PC-9 (cell line): Measurements from ENCODE around the gene PCBP2. TPM values are rescaled to one million over a fixed set of nuclear protein-coding genes. Genes with fewer than 3 reads are reported as not detected.

Experiments used
- BruUV-seq: library from RNA; stranded (reverse); fragments of 400-500 nt; replicated peaks from 2 replicates; lab custom pipeline; 2021; lab: Mats Ljungman, UMichigan
- CTCF ChIA-PET: fragments of 300-600 bp; sonication (Branson Sonifier 250); formaldehyde crosslinking; loops from one replicate; lab custom pipeline; 2022; ENCODE audit warnings: antibody characterized with exemption; lab: Charles Lee
- POLR2A ChIA-PET: fragments of 300-600 bp; sonication (Branson Sonifier 250); formaldehyde crosslinking; loops from one replicate; lab custom pipeline; 2022; ENCODE audit warnings: antibody characterized with exemption; ENCODE audit not compliant: unreplicated experiment; lab: Charles Lee
- DNase-seq, 2 experiments: peaks; one replicate each; pipeline versions ENCODE4 v3.0.0 to v3.0.0-alpha.2; 2015 to 2022; ENCODE audit warnings: mixed read lengths in 1 of 2
- H2AFZ ChIP-seq: fragments of 200-600 bp; sonication (generic); 2 replicates; pipeline ENCODE4 v1.8.1; 2017; ENCODE audit warnings: antibody characterized with exemption
- H3F3A ChIP-seq: fragments of 200-600 bp; sonication (generic); 2 replicates; pipeline ENCODE4 v1.8.1; 2017; ENCODE audit warnings: antibody characterized with exemption, mild to moderate bottlenecking, low read depth; ENCODE audit not compliant: insufficient read depth
- H3K27ac ChIP-seq: fragments of 200-600 bp; sonication (generic); 2 replicates; pipeline ENCODE4 v1.6.1; 2016; ENCODE audit warnings: mixed run types
- H3K27me3 ChIP-seq: fragments of 200-600 bp; sonication (generic); 2 replicates; pipeline ENCODE4 v1.6.1; 2016; ENCODE audit warnings: low read depth, mixed run types; ENCODE audit not compliant: insufficient read depth
- H3K36me3 ChIP-seq: fragments of 200-600 bp; sonication (generic); 2 replicates; pipeline ENCODE4 v1.6.1; 2016; ENCODE audit warnings: low read depth, mixed run types
- H3K4me1 ChIP-seq: fragments of 200-600 bp; sonication (generic); replicated peaks from 2 replicates; pipeline ENCODE4 v1.6.1; 2016; ENCODE audit warnings: mixed run types; ENCODE audit not compliant: insufficient read depth
- H3K4me2 ChIP-seq: fragments of 200-600 bp; sonication (generic); 2 replicates; pipeline ENCODE4 v1.6.1; 2017; ENCODE audit warnings: mixed run types
- H3K4me3 ChIP-seq: fragments of 200-600 bp; sonication (generic); 2 replicates; pipeline ENCODE4 v1.6.1; 2016; ENCODE audit warnings: mixed run types
- H3K79me2 ChIP-seq: fragments of 200-600 bp; sonication (generic); 2 replicates; pipeline ENCODE4 v1.6.1; 2017; ENCODE audit warnings: low read depth, mixed run types
- H3K9me2 ChIP-seq: fragments of 200-600 bp; sonication (generic); 2 replicates; pipeline ENCODE4 v1.8.1; 2017; ENCODE audit warnings: mild to moderate bottlenecking; ENCODE audit not compliant: insufficient read depth
- H3K9me3 ChIP-seq: fragments of 200-600 bp; sonication (generic); 2 replicates; pipeline ENCODE4 v1.8.1; 2016; ENCODE audit warnings: low read depth; ENCODE audit not compliant: insufficient read depth
- H4K20me1 ChIP-seq: fragments of 200-600 bp; sonication (generic); 2 replicates; pipeline ENCODE4 v1.8.1; 2017; ENCODE audit not compliant: insufficient read depth
- EZH2 ChIP-seq: fragments of 200-600 bp; sonication (generic); IDR thresholded peaks from 2 replicates; pipeline ENCODE4 v1.8.0; 2017; ENCODE audit warnings: antibody characterized with exemption, low read depth
- intact Hi-C: fragments of 100-400 bp; cut with micrococcal nuclease; formaldehyde crosslinking; loops from one replicate; pipeline ENCODE4 v1.10.0; 2022; ENCODE audit not compliant: unreplicated experiment
- total RNA-seq: library from RNA; stranded (reverse); gene quantifications from 2 replicates; pipeline ENCODE4 v1.2.3, GENCODE V29; 2021
- TF ChIP-seq, protein P1 (sequence below): fragments of 200-600 bp; sonication (generic); conservative IDR thresholded peaks from 2 replicates; pipeline ENCODE4 v1.6.1; 2017; ENCODE audit warnings: mixed run types, antibody characterized with exemption, mild to moderate bottlenecking, moderate library complexity

PCBP2 gene
- total RNA-seq, 1 experiment from 2014 or later, result 833 TPM

DNA sequence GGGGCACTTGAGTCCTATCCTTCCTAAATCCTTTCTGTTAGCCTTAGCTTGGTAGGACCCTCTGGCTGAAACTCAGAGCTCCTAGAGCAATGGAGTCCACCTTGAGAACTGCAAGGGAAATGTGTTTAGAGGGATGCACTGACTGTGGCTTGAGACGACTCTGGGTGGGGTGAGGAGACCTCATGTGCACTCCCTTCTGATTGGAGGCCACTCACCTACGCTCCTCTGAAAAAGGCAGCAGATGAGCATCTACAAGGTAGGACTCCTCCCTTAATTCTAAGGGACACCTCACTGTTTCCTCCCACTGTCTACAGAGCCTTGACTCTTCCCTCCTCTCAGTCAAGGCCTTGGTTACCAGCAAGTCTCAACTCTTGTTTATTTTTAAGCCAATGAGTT is 46.3 kb downstream of the PCBP2 start:
- Histone ChIP-seq H3K9me3 (no peaks in the 10 kb centered on the region), H4K20me1 (no peaks in the 10 kb centered on the region), H3F3A (peaks cover 31% of the 10 kb centered on the region), H3K27me3 (no peaks in the 10 kb centered on the region), H3K4me3 (no peak overlapping the region), H3K36me3 (no peaks in the 10 kb centered on the region), H3K4me1 (peaks cover 30% of the 10 kb centered on the region), H3K4me2 (peak overlapping the region; percentile 98; the same call in 1 of the 2 replicates), H3K27ac (no peak overlapping the region), H3K79me2 (peaks cover 18% of the 10 kb centered on the region), H3K9me2 (no peaks in the 10 kb centered on the region), H2AFZ (no peak overlapping the region)
- DNase-seq, result no peak
- intact Hi-C loops, result no loop called here
- CTCF ChIA-PET, result no interaction called here
- POLR2A ChIA-PET, result interaction anchor here (0.6 to 0.7 kb wide), 2 partner anchors 126 to 145 kb away, joined by 4 to 37 read pairs; no protein-coding TSS in a partner anchor
- no peak for TF ChIP-seq EZH2
- TF ChIP-seq, protein P1, sequence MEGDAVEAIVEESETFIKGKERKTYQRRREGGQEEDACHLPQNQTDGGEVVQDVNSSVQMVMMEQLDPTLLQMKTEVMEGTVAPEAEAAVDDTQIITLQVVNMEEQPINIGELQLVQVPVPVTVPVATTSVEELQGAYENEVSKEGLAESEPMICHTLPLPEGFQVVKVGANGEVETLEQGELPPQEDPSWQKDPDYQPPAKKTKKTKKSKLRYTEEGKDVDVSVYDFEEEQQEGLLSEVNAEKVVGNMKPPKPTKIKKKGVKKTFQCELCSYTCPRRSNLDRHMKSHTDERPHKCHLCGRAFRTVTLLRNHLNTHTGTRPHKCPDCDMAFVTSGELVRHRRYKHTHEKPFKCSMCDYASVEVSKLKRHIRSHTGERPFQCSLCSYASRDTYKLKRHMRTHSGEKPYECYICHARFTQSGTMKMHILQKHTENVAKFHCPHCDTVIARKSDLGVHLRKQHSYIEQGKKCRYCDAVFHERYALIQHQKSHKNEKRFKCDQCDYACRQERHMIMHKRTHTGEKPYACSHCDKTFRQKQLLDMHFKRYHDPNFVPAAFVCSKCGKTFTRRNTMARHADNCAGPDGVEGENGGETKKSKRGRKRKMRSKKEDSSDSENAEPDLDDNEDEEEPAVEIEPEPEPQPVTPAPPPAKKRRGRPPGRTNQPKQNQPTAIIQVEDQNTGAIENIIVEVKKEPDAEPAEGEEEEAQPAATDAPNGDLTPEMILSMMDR, result no peak
- no TSS peak for BruUV-seq

DNA sequence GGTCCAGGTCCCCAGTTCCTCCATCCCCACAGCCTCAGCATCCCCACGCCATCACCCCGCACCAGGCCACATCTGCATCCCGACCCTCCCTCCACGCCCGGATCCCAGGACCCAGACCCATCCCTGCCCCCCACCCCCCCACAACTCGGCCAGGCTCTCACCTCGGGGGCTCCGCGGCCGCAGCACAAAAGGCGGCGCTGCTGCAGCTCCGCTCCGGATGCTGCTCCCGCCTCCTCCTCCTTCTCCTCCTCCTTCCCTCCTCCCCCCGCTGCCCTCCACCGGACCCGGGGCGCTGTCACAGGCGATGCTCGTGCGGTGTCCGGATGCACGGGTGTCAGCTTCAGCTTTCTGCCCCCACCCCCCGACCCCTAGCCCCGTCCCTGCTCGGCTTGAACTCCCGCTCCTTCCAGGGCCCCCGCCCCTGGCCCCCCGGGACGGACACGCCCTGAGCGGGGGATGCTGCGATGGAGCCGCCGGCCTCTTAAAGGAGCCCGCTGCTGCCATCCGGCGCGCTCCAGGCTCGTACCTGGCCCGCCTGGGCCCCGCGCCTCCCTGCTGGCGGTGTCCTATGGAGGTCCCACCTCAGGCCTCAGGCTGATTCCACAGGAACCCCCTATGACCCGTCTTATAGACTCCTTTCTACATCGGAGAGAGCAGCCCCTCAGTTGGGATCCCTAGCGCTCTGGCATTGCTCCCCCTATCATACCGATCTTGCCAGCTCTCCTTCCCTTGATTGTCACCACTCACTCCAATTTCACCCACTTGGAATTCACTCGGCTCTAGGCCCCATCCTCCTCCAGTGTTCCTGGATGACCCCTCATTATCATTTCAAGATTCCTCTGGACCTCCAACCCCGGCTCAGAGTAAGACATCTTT is 47.6 kb downstream of the PCBP2 start, which contains the start of gene MAP3K12:
Gene MAP3K12 (minus strand): TSS at position 193 of the 876 bp plus-strand sequence. CDS start 12,067 bp downstream, outside the sequence.
- H3K9me3 ChIP-seq, result no peaks in the 10 kb centered on the region
- peaks cover 26% of the 10 kb centered on the region for H3K79me2 ChIP-seq
- H2AFZ ChIP-seq, result peak within 1 kb of the TSS; percentile 79
- peak within 1 kb of the TSS; percentile 98 for H3K4me2 ChIP-seq
- no peak for TF ChIP-seq EZH2
- TF ChIP-seq, protein P1, result 0 out of 2 replicates have a peak, but pooled peaks have one; percentile 3
- BruUV-seq, result no TSS peak
- POLR2A ChIA-PET, result interaction anchor here (0.5 to 0.7 kb wide), 4 partner anchors 147 to 1353 kb away, joined by 3 to 18 read pairs (median 10); partner anchors contain the start of genes CSAD, SPRYD3 and ZNF740
- H3K4me3 ChIP-seq, result peak within 1 kb of the TSS; percentile 77
- peak within 1 kb of the TSS; percentile 81 for H3K27ac ChIP-seq
- peaks cover 22% of the 10 kb centered on the region for H3K4me1 ChIP-seq
- H3K27me3 ChIP-seq, result no peaks in the 10 kb centered on the region
- H3K9me2 ChIP-seq, result no peaks in the 10 kb centered on the region
- H4K20me1 ChIP-seq, result no peaks in the 10 kb centered on the region
- CTCF ChIA-PET, result interaction anchor here (0.6 to 0.7 kb wide), 3 partner anchors 81 to 486 kb away, joined by 3 read pairs; partner anchors contain the start of gene HOXC10
- peaks cover 26% of the 10 kb centered on the region for H3F3A ChIP-seq
- DNase-seq, result peak in 1 of 2 experiments; percentile 45
- H3K36me3 ChIP-seq, result no peaks in the 10 kb centered on the region
- intact Hi-C loops, result loop anchor here (2.0 to 10.0 kb wide), 3 partner anchors 47 to 435 kb away; partner anchors contain the start of genes AAAS and PCBP2

DNA sequence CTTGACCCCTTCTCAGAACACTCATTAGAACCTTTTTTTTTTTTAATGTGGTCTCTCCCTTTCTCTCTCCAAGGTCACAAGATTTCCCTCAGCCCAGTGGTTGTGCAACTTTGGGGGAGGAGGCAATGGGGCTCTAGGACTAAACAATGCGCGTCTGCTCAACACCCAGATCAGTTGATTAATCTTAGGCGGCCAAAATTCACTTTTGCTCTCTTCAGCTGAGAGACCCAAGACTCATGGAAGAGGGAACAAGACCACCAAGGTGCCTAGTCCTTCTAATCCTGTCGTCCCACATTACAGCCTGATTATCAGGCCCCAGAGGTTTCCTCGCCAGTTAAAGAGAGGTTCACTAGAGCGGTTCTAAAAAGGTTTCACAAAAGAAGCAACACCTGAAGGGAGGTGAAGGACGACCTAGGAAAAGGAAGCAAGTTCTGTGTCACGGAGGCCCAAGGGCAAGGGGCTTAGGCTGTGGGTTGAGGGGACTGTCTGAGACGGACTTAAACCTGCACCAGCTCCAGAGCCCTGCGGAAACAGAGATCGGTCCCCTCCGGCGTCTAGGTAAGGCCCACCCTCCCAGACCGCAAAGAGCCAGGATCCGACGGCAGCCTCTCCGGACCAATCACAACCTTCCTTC is 48.4 kb downstream of the PCBP2 start:
- Histone ChIP-seq H3K27ac (peak overlapping the region; percentile 81), H3K4me2 (peak overlapping the region; percentile 98), H3K9me3 (no peaks in the 10 kb centered on the region), H3K36me3 (no peaks in the 10 kb centered on the region), H3K27me3 (no peaks in the 10 kb centered on the region), H2AFZ (peak overlapping the region; percentile 79), H3K4me3 (peak overlapping the region; percentile 77), H3K9me2 (no peaks in the 10 kb centered on the region), H3K4me1 (peaks cover 22% of the 10 kb centered on the region), H3F3A (peaks cover 26% of the 10 kb centered on the region), H3K79me2 (peaks cover 26% of the 10 kb centered on the region), H4K20me1 (no peaks in the 10 kb centered on the region)
- TSS peak; percentile 95 for BruUV-seq
- ChIA-PET CTCF (interaction anchor here (0.7 to 1.6 kb wide), 6 partner anchors 49 to 494 kb away, joined by 3 to 14 read pairs (median 4); partner anchors contain the start of genes AAAS, EIF4B and ITGB7), POLR2A (interaction anchor here (0.5 to 1.5 kb wide), 14 partner anchors 14 to 596 kb away, joined by 3 to 13 read pairs (median 6); partner anchors contain the start of genes AAAS, ATP5MC2 and SPRYD3)
- intact Hi-C loops, result loop anchor here (2.0 to 10.0 kb wide), 3 partner anchors 48 to 435 kb away; partner anchors contain the start of genes AAAS and PCBP2
- TF ChIP-seq, protein P1, result no peak
- TF ChIP-seq EZH2, result no peak
- DNase-seq, result no peak
